ENCODE data around the gene RAD23A.
"Not testable (repeated sequence)": the region's sequence is repeated elsewhere in the genome, so short reads cannot be mapped to it uniquely, and the experiment has no call there.

The RAD23A gene

GRCh38 chr19:12956446-12957388, 11.1 kb downstream of the RAD23A start, which contains the start of gene GADD45GIP1:
TSS of gene GADD45GIP1 (minus strand) at chr19:12957223. CDS start at chr19:12957212, 11 bp downstream.
- peak; percentile 26 for DNase-seq (ENCODE audit: extremely low read depth, low read depth)
- TF ChIP-seq CTCF (IDR thresholded peaks at IDR 0.05; ENCODE audit: low read depth, low read length, missing control alignments): no peak
- peak within 1 kb of the TSS; percentile 89 for H3K4me3 ChIP-seq (replicated peaks; ENCODE audit: low read depth, low read length)

GRCh38 chr19:12957389-12957952, 11.8 kb downstream of the RAD23A start:
- peak overlapping the region; percentile 89 for H3K4me3 ChIP-seq (replicated peaks; ENCODE audit: low read depth, low read length)
- not testable (repeated sequence) for DNase-seq (ENCODE audit: extremely low read depth, low read depth)

- DNase-seq (ENCODE audit: extremely low read depth, low read depth): no peak
- no peak overlapping the region for H3K4me3 ChIP-seq (replicated peaks; ENCODE audit: low read depth, low read length)
- TF ChIP-seq CTCF (IDR thresholded peaks at IDR 0.05; ENCODE audit: low read depth, low read length, missing control alignments): no peak
Observed at GRCh38 chr19:12959481-12959880, 13.8 kb downstream of the RAD23A start.

GRCh38 chr19:12965017-12965811, 19.6 kb downstream of the RAD23A start:
- H3K4me3 ChIP-seq (replicated peaks; ENCODE audit: low read depth, low read length): peak overlapping the region; percentile 34
- DNase-seq (ENCODE audit: extremely low read depth, low read depth): no peak
- TF ChIP-seq CTCF (IDR thresholded peaks at IDR 0.05; ENCODE audit: low read depth, low read length, missing control alignments): peak; percentile 85

GRCh38 chr19:12965812-12966135, 20.1 kb downstream of the RAD23A start:
- H3K4me3 ChIP-seq (replicated peaks; ENCODE audit: low read depth, low read length): no peak overlapping the region
- no peak for DNase-seq (ENCODE audit: extremely low read depth, low read depth)

GRCh38 chr19:12967907-12968306, 22.2 kb downstream of the RAD23A start:
- no peak for TF ChIP-seq CTCF (IDR thresholded peaks at IDR 0.05; ENCODE audit: low read depth, low read length, missing control alignments)
- no peak overlapping the region for H3K4me3 ChIP-seq (replicated peaks; ENCODE audit: low read depth, low read length)
- no peak for DNase-seq (ENCODE audit: extremely low read depth, low read depth)

More at GRCh38 chr19:12965812-12966135, 20.1 kb downstream of the RAD23A start:
- TF ChIP-seq CTCF (IDR thresholded peaks at IDR 0.05; ENCODE audit: low read depth, low read length, missing control alignments): no peak
